Activated CD8-positive, alpha-beta memory T cell treated with anti-CD3 and anti-CD28 coated beads for 48 hours (primary cell): ENCODE results near the gene PTOV1.
"Not testable (repeated sequence)": the region's sequence is repeated elsewhere in the genome, so short reads cannot be mapped to it uniquely, and the experiment has no call there.

Experiments used
- DNase-seq, 3 experiments: peaks; one replicate each; pipeline ENCODE4 v3.0.0-alpha.2; 2020; ENCODE audit warnings: low read depth in 2 of 3, low spot score in 2 of 3

The PTOV1 gene

DNA sequence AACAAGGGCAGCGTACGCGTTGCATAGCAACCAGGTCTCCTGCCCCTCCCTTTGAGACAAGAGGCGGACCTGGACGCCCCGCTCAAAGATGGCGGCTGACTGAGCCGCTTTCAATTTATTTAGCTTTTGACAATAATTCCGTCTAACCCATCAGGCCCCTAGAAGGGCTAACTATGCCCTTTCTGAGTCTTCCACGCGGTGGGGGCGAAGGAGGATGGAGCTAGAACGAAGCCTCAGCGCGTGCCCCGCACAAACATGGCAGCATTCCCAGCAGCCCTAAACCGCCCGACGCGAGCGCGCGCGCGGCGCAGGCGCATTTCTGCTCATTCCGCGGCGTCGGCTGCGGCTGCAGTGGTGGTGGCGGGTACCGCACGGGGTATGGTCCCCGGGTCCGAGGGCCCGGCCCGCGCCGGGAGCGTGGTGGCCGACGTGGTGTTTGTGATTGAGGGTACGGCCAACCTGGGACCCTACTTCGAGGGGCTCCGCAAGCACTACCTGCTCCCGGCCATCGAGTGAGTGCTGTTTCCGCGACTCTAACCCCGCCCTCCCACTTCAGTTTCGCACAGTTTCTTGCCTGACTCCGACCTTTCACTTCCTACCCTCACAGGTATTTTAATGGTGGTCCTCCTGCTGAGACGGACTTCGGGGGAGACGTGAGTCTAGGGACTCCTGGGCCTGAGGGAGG, 32.9 kb upstream of the PTOV1 start, which contains the start of gene MED25:
TSS of gene MED25 (plus strand) at position 326 of the 685 bp plus-strand sequence. CDS start at position 379, 53 bp downstream.
- DNase-seq, result peak; percentile 77 to 87 (median 80)

DNA sequence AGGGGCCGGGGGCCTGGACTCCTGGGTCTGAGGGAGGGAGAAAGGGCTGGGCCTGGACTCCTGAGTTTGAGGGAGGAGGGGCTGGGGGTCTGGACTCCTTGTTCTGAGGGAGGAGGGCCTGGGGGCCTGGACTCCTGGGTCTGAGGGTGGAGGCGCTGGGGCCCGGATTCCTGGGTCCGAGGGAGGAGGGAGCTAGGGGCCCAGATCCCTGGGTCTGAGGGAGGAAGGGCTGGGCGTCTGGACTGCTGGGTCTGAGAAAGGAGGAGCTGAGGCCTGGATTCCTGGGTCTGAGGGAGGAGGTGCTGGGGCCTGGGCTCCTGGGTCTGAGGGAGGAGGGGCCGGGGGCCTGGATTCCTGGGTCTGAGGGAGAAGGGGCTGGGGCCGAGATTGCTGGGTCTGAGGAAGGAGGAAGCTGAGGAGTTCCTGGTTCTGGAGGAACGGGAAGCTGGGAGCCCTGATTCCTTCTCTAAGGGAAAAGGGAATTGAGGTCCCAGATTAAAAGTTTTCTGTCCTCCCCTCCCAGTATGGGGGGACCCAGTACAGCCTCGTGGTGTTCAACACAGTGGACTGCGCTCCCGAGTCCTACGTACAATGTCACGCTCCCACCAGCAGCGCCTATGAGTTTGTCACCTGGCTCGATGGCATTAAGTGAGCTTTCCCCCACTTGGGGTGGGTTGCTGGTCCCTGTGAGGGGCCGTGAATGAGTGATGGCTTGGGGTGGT, 32.1 kb upstream of the PTOV1 start:
- no peak for DNase-seq

DNA sequence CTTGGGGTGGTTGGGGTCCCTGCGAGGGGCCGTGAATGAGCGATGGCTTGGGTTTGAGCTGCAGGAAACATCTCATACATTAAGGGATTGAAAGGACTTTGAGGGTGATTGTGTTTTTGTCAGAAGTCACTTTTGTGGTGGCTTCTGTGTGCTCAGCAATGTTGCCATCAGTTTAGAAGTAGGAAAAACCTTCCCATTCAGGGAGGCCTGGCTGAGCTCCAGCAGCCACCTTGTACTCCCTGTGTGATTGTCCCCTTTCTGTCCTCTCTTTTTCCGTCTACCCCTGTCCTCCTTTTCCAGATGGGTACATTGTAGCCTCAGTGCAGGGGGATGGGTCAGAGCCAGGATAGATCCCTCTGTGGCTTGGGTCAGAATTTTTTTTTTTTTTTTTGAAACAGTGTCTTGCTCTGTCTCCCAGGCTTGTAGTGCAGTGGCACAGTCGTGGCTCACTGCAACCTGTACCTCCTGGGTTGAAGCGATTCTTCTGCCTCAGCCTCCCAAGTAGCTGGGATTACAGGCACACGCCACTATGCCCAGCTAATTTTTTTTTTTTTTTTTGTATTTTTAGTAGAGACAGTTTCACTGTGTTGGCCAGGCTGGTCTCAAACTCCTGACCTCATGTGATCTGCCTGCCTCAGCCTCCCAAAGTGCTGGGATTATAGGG, 31.4 kb upstream of the PTOV1 start:
- not testable (repeated sequence) for DNase-seq

GRCh38 chr19:49820125-49820524, 30.8 kb upstream of the PTOV1 start:
- no peak for DNase-seq

DNA sequence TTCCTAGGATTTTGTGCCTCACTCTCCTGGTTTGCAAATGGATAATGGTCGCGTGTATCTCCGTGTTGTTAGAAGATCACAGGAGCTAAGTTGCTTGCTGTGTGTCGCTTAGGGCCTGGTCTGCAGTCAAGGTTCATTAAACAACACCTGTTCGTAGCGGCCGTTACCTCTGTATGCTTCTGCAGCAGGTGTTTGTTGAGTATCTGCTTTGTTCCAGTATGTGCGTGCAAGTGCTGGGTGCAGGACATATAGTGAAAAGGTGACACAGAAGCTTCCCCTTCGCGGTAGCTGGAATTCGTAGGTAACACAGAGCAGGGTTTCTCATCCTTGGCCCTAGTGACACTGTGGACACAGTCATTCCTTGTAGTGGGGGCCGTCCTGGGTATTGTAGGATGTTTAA, 27.5 kb upstream of the PTOV1 start:
- DNase-seq, result no peak

DNA sequence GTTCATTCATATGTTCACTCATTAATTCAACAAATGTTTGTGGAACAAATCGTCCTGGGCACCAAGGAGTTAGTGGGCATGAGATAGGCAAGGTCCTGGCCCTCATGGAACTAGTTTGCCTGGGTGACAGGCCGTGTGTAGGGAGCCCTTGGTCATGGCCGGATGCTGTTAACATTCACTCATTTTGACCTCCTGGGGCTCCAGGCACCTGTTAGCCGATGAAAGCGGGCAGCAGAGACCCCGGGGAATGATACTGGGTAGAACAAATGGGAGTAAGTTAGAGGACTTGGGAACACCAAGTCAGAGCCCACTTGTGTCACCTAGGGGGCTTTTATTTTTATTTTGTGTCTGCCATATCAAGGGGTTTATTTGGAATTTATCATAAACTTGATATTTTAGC, 26.3 kb upstream of the PTOV1 start:
- no peak for DNase-seq

GRCh38 chr19:49827034-49827433, 23.9 kb upstream of the PTOV1 start:
- no peak for DNase-seq

- DNase-seq, result no peak
Measured at GRCh38 chr19:49829200-49829599, 21.8 kb upstream of the PTOV1 start.

DNA sequence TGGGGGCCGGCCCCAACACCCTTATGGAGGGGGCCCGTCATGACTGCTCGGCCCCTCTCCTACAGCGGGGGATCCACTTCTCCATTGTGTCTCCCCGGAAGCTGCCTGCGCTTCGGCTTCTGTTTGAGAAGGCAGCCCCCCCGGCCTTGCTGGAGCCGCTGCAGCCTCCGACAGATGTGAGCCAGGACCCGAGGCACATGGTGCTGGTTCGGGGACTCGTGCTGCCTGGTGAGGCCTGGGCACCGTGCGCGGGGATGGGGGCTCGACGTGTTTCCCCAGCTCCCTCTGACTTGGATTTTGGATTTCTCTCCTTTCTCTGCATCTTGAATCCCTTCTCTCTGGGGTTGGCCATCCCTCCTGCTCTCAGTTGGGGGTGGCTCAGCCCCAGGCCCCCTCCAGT, 21.2 kb upstream of the PTOV1 start:
- DNase-seq, result no peak

DNA sequence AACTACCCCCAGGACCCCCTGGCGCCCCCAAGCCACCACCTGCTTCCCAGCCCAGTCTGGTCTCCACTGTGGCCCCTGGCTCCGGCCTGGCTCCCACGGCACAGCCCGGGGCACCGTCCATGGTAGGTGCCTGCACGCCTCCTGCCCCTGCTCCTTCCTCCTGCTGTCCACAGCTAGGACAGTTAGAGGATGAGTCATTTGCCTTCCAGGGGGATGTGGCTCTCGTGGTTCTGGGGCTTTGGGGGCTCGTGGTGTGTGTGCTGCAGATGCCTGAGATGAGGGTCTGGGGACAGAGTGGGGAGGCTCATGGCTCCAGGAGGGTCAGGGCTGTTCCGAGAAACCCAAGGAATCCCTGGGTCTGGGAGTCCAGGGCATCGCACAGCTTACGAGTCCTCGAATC, 20.2 kb upstream of the PTOV1 start:
- DNase-seq, result no peak

GRCh38 chr19:49831592-49831991, 19.4 kb upstream of the PTOV1 start:
- no peak for DNase-seq

GRCh38 chr19:49832556-49832955, 18.4 kb upstream of the PTOV1 start:
- no peak for DNase-seq

- DNase-seq, result no peak
Measured at GRCh38 chr19:49833599-49833998, 17.4 kb upstream of the PTOV1 start.

- DNase-seq, result no peak
Measured at GRCh38 chr19:49835562-49835961, 15.4 kb upstream of the PTOV1 start.

GRCh38 chr19:49836176-49837008, 14.6 kb upstream of the PTOV1 start:
- DNase-seq, result no peak

DNA sequence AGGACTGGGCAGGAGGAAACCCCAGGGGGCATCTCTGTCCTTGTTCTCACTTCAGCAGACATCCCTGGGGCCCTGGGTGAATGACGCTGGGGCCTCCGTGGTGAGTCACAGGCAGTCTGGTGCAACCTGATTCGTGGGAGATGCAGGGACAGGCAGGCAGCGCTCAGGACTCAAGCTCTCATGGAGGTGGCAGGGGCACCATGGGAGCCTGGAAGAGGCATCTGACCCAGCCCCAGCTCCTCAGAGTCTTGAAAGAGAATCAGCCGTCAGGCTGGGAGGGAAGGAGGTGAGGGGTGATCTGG, 14.0 kb upstream of the PTOV1 start:
- no peak for DNase-seq

- DNase-seq, result no peak
Measured at GRCh38 chr19:49837425-49837824, 13.5 kb upstream of the PTOV1 start.

GRCh38 chr19:49838885-49839588, 11.9 kb upstream of the PTOV1 start:
- no peak for DNase-seq

DNA sequence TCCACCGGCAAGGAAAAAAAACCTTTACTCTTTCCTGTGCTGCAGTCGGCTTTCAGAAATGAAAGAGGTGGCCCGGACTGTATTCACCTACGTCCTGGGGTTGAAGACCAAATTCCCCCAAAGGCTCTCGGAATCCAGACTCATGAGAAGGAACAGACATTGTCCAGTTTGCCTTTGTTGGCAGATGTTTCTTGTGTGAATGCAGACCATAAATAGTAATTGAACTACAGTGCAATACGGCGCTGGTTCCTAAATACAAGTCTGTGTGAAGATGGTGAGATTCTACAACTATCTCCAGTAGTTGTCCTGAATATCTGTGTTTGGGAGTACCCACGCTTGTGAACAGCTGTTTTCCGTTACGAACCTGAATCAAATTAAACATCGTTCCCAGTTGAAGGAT, 11.2 kb upstream of the PTOV1 start:
- no peak for DNase-seq

DNA sequence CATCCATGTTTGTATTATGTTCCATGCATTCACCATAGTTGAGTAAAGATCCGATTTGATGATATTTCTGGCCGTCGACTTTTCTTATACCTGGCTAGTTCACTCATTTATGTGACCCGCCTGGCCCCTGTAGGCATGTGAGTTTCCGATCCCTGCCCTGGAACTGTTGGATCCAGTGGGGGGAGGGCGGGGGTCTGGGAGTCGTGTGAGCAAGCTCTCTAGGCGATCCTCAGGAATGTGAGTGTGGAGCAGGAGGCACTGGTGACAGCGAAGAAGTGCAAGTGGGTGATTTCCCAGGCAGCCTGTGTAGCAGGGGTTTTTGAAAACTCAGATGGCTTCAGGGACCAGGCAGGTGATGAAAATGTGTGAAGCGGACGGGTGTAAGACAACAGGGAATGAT, 10.6 kb upstream of the PTOV1 start:
- DNase-seq, result no peak

- DNase-seq, result no peak
Measured at GRCh38 chr19:49840736-49841249, 10.2 kb upstream of the PTOV1 start.
